OCI-LY1 (cell line): ENCODE results near the gene TCF4.

Experiments
- H2AFZ ChIP-seq: fragments of 200-600 bp; sonication (generic), shearing (Covaris generic); 2 replicates; pipeline ENCODE4 v1.6.0; 2014; ENCODE audit warnings: antibody characterized with exemption, mild to moderate bottlenecking, low read length
- H3F3A ChIP-seq: fragments of 200-600 bp; sonication (generic), shearing (Covaris generic); 2 replicates; pipeline ENCODE4 v1.6.0; 2014; ENCODE audit warnings: mild to moderate bottlenecking, antibody characterized with exemption, low read length, moderate library complexity; ENCODE audit not compliant: insufficient read depth
- H3K27ac ChIP-seq: fragments of 200-600 bp; sonication (generic); 2 replicates; pipeline ENCODE4 v1.5.1; 2014; ENCODE audit warnings: low read length, mixed run types, mild to moderate bottlenecking, low read depth; ENCODE audit not compliant: poor library complexity, severe bottlenecking
- H3K27me3 ChIP-seq: fragments of 200-600 bp; sonication (generic); 2 replicates; pipeline ENCODE4 v1.6.0; 2014; ENCODE audit warnings: antibody characterized with exemption, mild to moderate bottlenecking, low read length, moderate library complexity; ENCODE audit not compliant: insufficient read depth
- H3K36me3 ChIP-seq: fragments of 200-600 bp; sonication (generic); 2 replicates; pipeline ENCODE4 v1.6.1; 2014; ENCODE audit warnings: mild to moderate bottlenecking, antibody characterized with exemption, low read length, moderate library complexity, mixed read lengths; ENCODE audit not compliant: insufficient read depth
- H3K4me1 ChIP-seq: fragments of 200-600 bp; sonication (generic); 2 replicates; pipeline ENCODE4 v1.5.1; 2014; ENCODE audit warnings: mild to moderate bottlenecking, low read length, moderate library complexity; ENCODE audit not compliant: insufficient read depth, severe bottlenecking
- H3K4me2 ChIP-seq: fragments of 200-600 bp; sonication (generic), shearing (Covaris generic); 2 replicates; pipeline ENCODE4 v1.6.1; 2014; ENCODE audit warnings: low read length
- H3K4me3 ChIP-seq: fragments of 200-600 bp; sonication (generic); 2 replicates; pipeline ENCODE4 v1.5.1; 2014; ENCODE audit warnings: low read length, low read depth, mild to moderate bottlenecking, mixed read lengths; ENCODE audit not compliant: poor library complexity, severe bottlenecking
- H3K79me2 ChIP-seq: fragments of 200-600 bp; shearing (Covaris generic); 2 replicates; pipeline ENCODE4 v1.6.1; 2016; ENCODE audit warnings: mixed run types, low read length, mixed read lengths; ENCODE audit not compliant: insufficient read depth
- H3K9ac ChIP-seq: fragments of 200-600 bp; sonication (generic), shearing (Covaris generic); 2 replicates; pipeline ENCODE4 v1.6.1; 2014; ENCODE audit warnings: mild to moderate bottlenecking, low read length, mixed read lengths
- H3K9me2 ChIP-seq: fragments of 200-600 bp; sonication (generic), shearing (Covaris generic); 2 replicates; pipeline ENCODE4 v1.6.1; 2014; ENCODE audit warnings: low read depth, mild to moderate bottlenecking, low read length, mixed read lengths
- H3K9me3 ChIP-seq: fragments of 200-600 bp; shearing (Covaris generic); 2 replicates; pipeline ENCODE4 v1.6.1; 2014; ENCODE audit warnings: low read length, mixed read lengths
- H4K20me1 ChIP-seq: fragments of 200-600 bp; sonication (generic), shearing (Covaris generic); 2 replicates; pipeline ENCODE4 v1.6.0; 2016; ENCODE audit warnings: mild to moderate bottlenecking, low read length; ENCODE audit not compliant: insufficient read depth
- EZH2 ChIP-seq: fragments of 200-600 bp; sonication (generic), shearing (Covaris generic); IDR thresholded peaks from 2 replicates; pipeline ENCODE4 v1.8.0; 2017; ENCODE audit warnings: borderline replicate concordance, mixed run types, mild to moderate bottlenecking, antibody characterized with exemption, low read length, moderate library complexity, mixed read lengths
- TF ChIP-seq, protein P1 (sequence below): fragments of 200-600 bp; sonication (generic), shearing (Covaris generic); IDR thresholded peaks from 2 replicates; pipeline ENCODE4 v1.5.1; 2017; ENCODE audit warnings: mild to moderate bottlenecking, antibody characterized with exemption, low read length, moderate library complexity, mixed read lengths

Gene TCF4

DNA sequence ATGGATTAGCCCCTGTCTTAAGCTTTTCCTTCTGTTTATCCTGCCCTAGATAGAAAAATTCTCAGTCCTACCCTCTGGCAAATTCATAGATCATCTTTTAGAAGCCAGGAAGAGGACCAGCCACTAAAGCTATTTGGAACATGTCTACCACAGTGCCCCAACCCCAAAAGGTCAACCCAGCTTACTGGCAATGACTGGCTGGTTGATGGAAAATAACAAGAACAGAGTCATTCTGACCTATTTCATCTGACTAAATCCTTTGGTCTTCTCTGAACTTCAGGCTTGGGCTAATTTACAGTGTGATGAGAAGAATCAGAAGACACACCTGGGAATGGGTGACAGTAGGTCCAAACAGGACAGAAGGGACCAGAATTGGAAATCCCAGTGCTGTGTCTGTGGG is 401.4 kb downstream of the TCF4 start:
- Histone ChIP-seq H3F3A (no peaks in the 10 kb centered on the region), H3K27me3 (no peaks in the 10 kb centered on the region), H4K20me1 (no peaks in the 10 kb centered on the region), H3K4me1 (no peaks in the 10 kb centered on the region), H3K9me2 (no peaks in the 10 kb centered on the region), H3K9me3 (no peaks in the 10 kb centered on the region), H3K36me3 (no peaks in the 10 kb centered on the region), H3K4me2 (no peak overlapping the region), H3K9ac (no peak overlapping the region), H3K27ac (no peak overlapping the region), H3K4me3 (no peak overlapping the region), H3K79me2 (no peaks in the 10 kb centered on the region), H2AFZ (no peak overlapping the region)
- TF ChIP-seq EZH2, result no peak
- TF ChIP-seq, protein P1, sequence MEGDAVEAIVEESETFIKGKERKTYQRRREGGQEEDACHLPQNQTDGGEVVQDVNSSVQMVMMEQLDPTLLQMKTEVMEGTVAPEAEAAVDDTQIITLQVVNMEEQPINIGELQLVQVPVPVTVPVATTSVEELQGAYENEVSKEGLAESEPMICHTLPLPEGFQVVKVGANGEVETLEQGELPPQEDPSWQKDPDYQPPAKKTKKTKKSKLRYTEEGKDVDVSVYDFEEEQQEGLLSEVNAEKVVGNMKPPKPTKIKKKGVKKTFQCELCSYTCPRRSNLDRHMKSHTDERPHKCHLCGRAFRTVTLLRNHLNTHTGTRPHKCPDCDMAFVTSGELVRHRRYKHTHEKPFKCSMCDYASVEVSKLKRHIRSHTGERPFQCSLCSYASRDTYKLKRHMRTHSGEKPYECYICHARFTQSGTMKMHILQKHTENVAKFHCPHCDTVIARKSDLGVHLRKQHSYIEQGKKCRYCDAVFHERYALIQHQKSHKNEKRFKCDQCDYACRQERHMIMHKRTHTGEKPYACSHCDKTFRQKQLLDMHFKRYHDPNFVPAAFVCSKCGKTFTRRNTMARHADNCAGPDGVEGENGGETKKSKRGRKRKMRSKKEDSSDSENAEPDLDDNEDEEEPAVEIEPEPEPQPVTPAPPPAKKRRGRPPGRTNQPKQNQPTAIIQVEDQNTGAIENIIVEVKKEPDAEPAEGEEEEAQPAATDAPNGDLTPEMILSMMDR, result no peak

DNA sequence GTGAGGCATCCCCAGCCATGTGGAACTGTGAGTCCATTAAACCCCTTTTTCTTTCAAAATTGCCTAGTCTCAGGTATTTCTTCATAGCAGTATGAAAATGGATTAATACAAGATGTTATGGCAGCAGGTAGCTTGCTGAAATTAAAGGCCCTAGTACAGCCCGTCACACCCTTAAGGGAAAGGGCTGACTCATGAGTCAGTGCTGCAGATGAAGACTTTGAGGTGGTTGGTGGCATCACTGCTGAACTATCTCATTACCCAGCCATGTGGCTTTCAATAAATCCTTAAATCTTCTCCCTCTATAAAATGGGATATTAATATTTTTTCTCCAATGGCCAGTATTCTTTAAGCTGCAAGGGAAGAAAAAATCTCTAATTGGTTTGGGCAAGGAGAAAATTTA is 402.6 kb downstream of the TCF4 start:
- Histone ChIP-seq H3F3A (no peaks in the 10 kb centered on the region), H4K20me1 (no peaks in the 10 kb centered on the region), H3K27me3 (no peaks in the 10 kb centered on the region), H2AFZ (no peak overlapping the region), H3K4me1 (no peaks in the 10 kb centered on the region), H3K79me2 (no peaks in the 10 kb centered on the region), H3K9me3 (no peaks in the 10 kb centered on the region), H3K4me2 (no peak overlapping the region), H3K9me2 (no peaks in the 10 kb centered on the region), H3K4me3 (no peak overlapping the region), H3K9ac (no peak overlapping the region), H3K36me3 (no peaks in the 10 kb centered on the region), H3K27ac (no peak overlapping the region)
- TF ChIP-seq, protein P1, result no peak
- no peak for TF ChIP-seq EZH2

DNA sequence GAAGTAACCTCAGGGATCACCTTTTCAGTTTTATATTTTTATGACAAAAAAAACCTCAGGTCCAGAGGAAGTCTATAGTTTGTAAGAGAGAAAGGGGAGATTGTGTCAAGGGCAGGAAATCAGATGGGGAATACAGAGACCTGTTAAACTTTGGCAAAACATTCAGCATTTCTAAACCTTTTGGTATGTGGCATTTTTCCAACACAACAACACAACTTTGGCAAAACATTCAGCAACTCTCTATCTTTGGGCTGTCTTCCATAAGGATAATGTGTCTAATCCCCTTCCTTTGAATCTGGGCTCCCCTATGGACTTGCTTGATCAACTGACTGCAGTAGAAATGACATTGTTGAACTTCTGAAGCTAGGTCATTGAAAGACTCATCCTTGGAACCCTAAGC is 408.2 kb downstream of the TCF4 start:
- Histone ChIP-seq H3K4me2 (no peak overlapping the region), H2AFZ (no peak overlapping the region)

More for the DNA sequence above, 408.2 kb downstream of the TCF4 start:
- Histone ChIP-seq H3K4me3 (no peak overlapping the region), H3K27me3 (no peaks in the 10 kb centered on the region), H4K20me1 (no peaks in the 10 kb centered on the region), H3K9ac (no peak overlapping the region), H3K9me2 (no peaks in the 10 kb centered on the region), H3K27ac (no peak overlapping the region), H3K4me1 (no peaks in the 10 kb centered on the region), H3K36me3 (no peaks in the 10 kb centered on the region), H3K9me3 (no peaks in the 10 kb centered on the region), H3F3A (no peaks in the 10 kb centered on the region), H3K79me2 (no peaks in the 10 kb centered on the region)
- TF ChIP-seq EZH2, result no peak
- TF ChIP-seq, protein P1, result no peak
